Nasal cavity respiratory epithelium epithelial cell of viscerocranial mucosa (primary cell): ENCODE results near the gene SLC37A4. TPM values are rescaled to one million over a fixed set of nuclear protein-coding genes. Genes with fewer than 3 reads are reported as not detected.

ENCODE experiments used
- total RNA-seq: library from RNA; depleted of rRNA; stranded (reverse); fragments of >200 nt; gene quantifications from 2 replicates; pipeline ENCODE4 v1.2.3, GENCODE V29; 2014

The SLC37A4 gene
- 9.9 and 12.8 TPM in 2 replicates for total RNA-seq

GRCh38 chr11:119030329-119031047, at the start of gene SLC37A4:
SLC37A4 (minus strand) TSS chr11:119030877.

GRCh38 chr11:119067371-119068222, 36.9 kb upstream of the SLC37A4 start, which contains the start of gene VPS11:
VPS11 (plus strand) TSS chr11:119067818; CDS start chr11:119067824, 6 bp downstream.

GRCh38 chr11:119057000-119057769, 26.5 kb upstream of the SLC37A4 start, which contains the start of gene HYOU1:
HYOU1 (minus strand) TSS chr11:119057205; CDS start chr11:119056160, 1,045 bp downstream.

GRCh38 chr11:119018074-119018938, 12.4 kb downstream of the SLC37A4 start, which contains the start of the genes RPS25 and TRAPPC4:
RPS25 (minus strand) TSS chr11:119018343; CDS start chr11:119018284, 59 bp downstream.
TRAPPC4 (plus strand) TSS chr11:119018766; CDS start chr11:119018796, 30 bp downstream.

GRCh38 chr11:118997627-118998387, 32.9 kb downstream of the SLC37A4 start, which contains the start of gene CENATAC:
CENATAC (plus strand) TSS chr11:118998138; CDS start chr11:118998198, 60 bp downstream.

Other genes with a start within 250 kb of the SLC37A4 start
- 123 and 169 TPM in 2 replicates for gene DDX6, start 239.7 kb downstream of the SLC37A4 start, total RNA-seq
- not detected in 2 replicates for gene CXCR5, start 147.0 kb downstream of the SLC37A4 start, total RNA-seq
- 24.9 and 101 TPM in 2 replicates for gene BCL9L, start 105.0 kb downstream of the SLC37A4 start, total RNA-seq
- 0.21 and 0.34 TPM in 2 replicates for gene UPK2, start 74.6 kb downstream of the SLC37A4 start, total RNA-seq
- gene FOXR1, start 59.1 kb downstream of the SLC37A4 start, total RNA-seq: not detected in 2 replicates
- gene CENATAC, start 32.7 kb downstream of the SLC37A4 start, total RNA-seq: 11.7 and 14.4 TPM in 2 replicates
- 857 and 1,469 TPM in 2 replicates for gene RPS25, start 12.5 kb downstream of the SLC37A4 start, total RNA-seq
- 84.6 and 107 TPM in 2 replicates for gene TRAPPC4, start 12.1 kb downstream of the SLC37A4 start, total RNA-seq
- 227 and 417 TPM in 2 replicates for gene HYOU1, start 26.3 kb upstream of the SLC37A4 start, total RNA-seq
- gene VPS11, start 36.9 kb upstream of the SLC37A4 start, total RNA-seq: 28.0 and 31.2 TPM in 2 replicates
- gene HMBS, start 54.0 kb upstream of the SLC37A4 start, total RNA-seq: 12.6 and 18.4 TPM in 2 replicates
- gene DPAGT1, start 71.0 kb upstream of the SLC37A4 start, total RNA-seq: 21.2 and 27.1 TPM in 2 replicates
- gene C2CD2L, start 76.5 kb upstream of the SLC37A4 start, total RNA-seq: 2.5 and 3.1 TPM in 2 replicates
- 13.0 and 21.9 TPM in 2 replicates for gene HINFP, start 90.7 kb upstream of the SLC37A4 start, total RNA-seq
- gene ABCG4, start 118.2 kb upstream of the SLC37A4 start, total RNA-seq: under 0.01 and 0.07 TPM in 2 replicates
- gene NLRX1, start 137.8 kb upstream of the SLC37A4 start, total RNA-seq: 25.6 and 28.9 TPM in 2 replicates
- 0.07 TPM in 1 of 2 replicates, not detected in the other for gene NHERF4, start 154.6 kb upstream of the SLC37A4 start, total RNA-seq
- gene CBL, start 175.5 kb upstream of the SLC37A4 start, total RNA-seq: 9.9 and 14.6 TPM in 2 replicates